Endothelial cell (in vitro differentiated cells): ENCODE measurements around the gene SPATA20. TPM values are rescaled to one million over a fixed set of nuclear protein-coding genes. Genes with fewer than 3 reads are reported as not detected.

Experiments
- DNase-seq: peaks from one replicate; pipeline ENCODE4 v3.0.0; 2021; ENCODE audit warnings: low spot score
- H3K27ac Mint-ChIP-seq: one replicate; pipeline ENCODE4 v1.8.0; 2021; ENCODE audit warnings: mixed read lengths, inconsistent platforms; ENCODE audit not compliant: unreplicated experiment
- H3K27me3 Mint-ChIP-seq: one replicate; pipeline ENCODE4 v1.8.0; 2021; ENCODE audit warnings: mild to moderate bottlenecking, moderate library complexity, mixed read lengths, inconsistent platforms; ENCODE audit not compliant: unreplicated experiment
- H3K36me3 Mint-ChIP-seq: one replicate; pipeline ENCODE4 v1.8.0; 2021; ENCODE audit warnings: mild to moderate bottlenecking, low read depth, mixed read lengths, inconsistent platforms; ENCODE audit not compliant: unreplicated experiment
- H3K4me1 Mint-ChIP-seq: one replicate; pipeline ENCODE4 v1.8.0; 2021; ENCODE audit warnings: mild to moderate bottlenecking, mixed read lengths, inconsistent platforms; ENCODE audit not compliant: unreplicated experiment
- H3K4me3 Mint-ChIP-seq: one replicate; pipeline ENCODE4 v1.8.0; 2021; ENCODE audit warnings: mild to moderate bottlenecking, mixed read lengths, inconsistent platforms; ENCODE audit not compliant: unreplicated experiment
- H3K9me3 Mint-ChIP-seq: one replicate; pipeline ENCODE4 v1.8.0; 2021; ENCODE audit warnings: mixed read lengths, inconsistent platforms; ENCODE audit not compliant: unreplicated experiment
- CTCF ChIP-seq: fragments of 200-600 bp; sonication (generic); IDR thresholded peaks from one replicate; pipeline ENCODE4 v1.5.0; 2021; ENCODE audit warnings: antibody characterized with exemption; ENCODE audit not compliant: unreplicated experiment
- total RNA-seq: library from RNA; stranded (reverse); fragmentation: NEBNext Ultra II Directional; extraction: Animal tissue kit (Norgen Biotek cat#: 25700); gene quantifications from one replicate; pipeline ENCODE4 v1.2.1, GENCODE V29; 2021; ENCODE audit not compliant: unreplicated experiment

The SPATA20 gene
- total RNA-seq, 1 donor from 2014 or later: 72.5 TPM

- H3K9me3 Mint-ChIP-seq: no peaks in the 10 kb centered on the region
- peaks cover 6% of the 10 kb centered on the region for H3K27me3 Mint-ChIP-seq
- H3K4me3 Mint-ChIP-seq: no peak overlapping the region
- DNase-seq: no peak
- no peak for TF ChIP-seq CTCF
- H3K27ac Mint-ChIP-seq: no peak overlapping the region
- H3K4me1 Mint-ChIP-seq: no peaks in the 10 kb centered on the region
- no peaks in the 10 kb centered on the region for H3K36me3 Mint-ChIP-seq
These were observed 30.5 kb downstream of the SPATA20 start for GRCh38 chr17:50577451-50577954.

GRCh38 chr17:50578173-50578572, 31.2 kb downstream of the SPATA20 start:
- H3K4me3 Mint-ChIP-seq: no peak overlapping the region
- no peaks in the 10 kb centered on the region for H3K36me3 Mint-ChIP-seq
- TF ChIP-seq CTCF: no peak
- H3K9me3 Mint-ChIP-seq: no peaks in the 10 kb centered on the region
- no peaks in the 10 kb centered on the region for H3K4me1 Mint-ChIP-seq
- no peak overlapping the region for H3K27ac Mint-ChIP-seq
- H3K27me3 Mint-ChIP-seq: peaks cover 6% of the 10 kb centered on the region
- DNase-seq: no peak

- Mint-ChIP-seq H3K27me3 (peaks cover 13% of the 10 kb centered on the region), H3K4me3 (no peak overlapping the region), H3K9me3 (no peaks in the 10 kb centered on the region), H3K27ac (no peak overlapping the region), H3K4me1 (no peaks in the 10 kb centered on the region), H3K36me3 (no peaks in the 10 kb centered on the region)
- no peak for DNase-seq
- no peak for TF ChIP-seq CTCF
These were observed 32.4 kb downstream of the SPATA20 start for GRCh38 chr17:50579399-50579798.

GRCh38 chr17:50580646-50581045, 33.7 kb downstream of the SPATA20 start:
- DNase-seq: no peak
- no peak overlapping the region for H3K27ac Mint-ChIP-seq
- TF ChIP-seq CTCF: no peak
- no peak overlapping the region for H3K4me3 Mint-ChIP-seq
- no peaks in the 10 kb centered on the region for H3K36me3 Mint-ChIP-seq
- no peaks in the 10 kb centered on the region for H3K9me3 Mint-ChIP-seq
- peaks cover 11% of the 10 kb centered on the region for H3K27me3 Mint-ChIP-seq
- H3K4me1 Mint-ChIP-seq: no peaks in the 10 kb centered on the region

GRCh38 chr17:50581316-50581715, 34.3 kb downstream of the SPATA20 start:
- no peak for TF ChIP-seq CTCF
- Mint-ChIP-seq H3K36me3 (no peaks in the 10 kb centered on the region), H3K4me1 (no peaks in the 10 kb centered on the region), H3K27ac (no peak overlapping the region), H3K4me3 (no peak overlapping the region), H3K27me3 (peaks cover 11% of the 10 kb centered on the region), H3K9me3 (no peaks in the 10 kb centered on the region)
- DNase-seq: no peak
